Suprapubic skin (tissue), 3 donors: ENCODE results near the gene ETV2.
"Not testable (repeated sequence)": the region's sequence is repeated elsewhere in the genome, so short reads cannot be mapped to it uniquely, and the experiment has no call there.

Experiments
- CTCF ChIP-seq, 2 donors: fragments of 200-600 bp in 1 of 2; fragments of 450-650 bp in 1 of 2; sonication (generic) in 1 of 2; IDR thresholded peaks; one replicate each; pipeline ENCODE4 v1.5.1; 2016 to 2019; ENCODE audit warnings: antibody characterized with exemption in 2 of 2, mild to moderate bottlenecking in 1 of 2, moderate library complexity in 1 of 2
- POLR2A ChIP-seq, 2 donors: fragments of 450-650 bp; IDR thresholded peaks; one replicate each; pipeline ENCODE4 v1.6.1; 2017; ENCODE audit warnings: antibody characterized with exemption in 2 of 2, mild to moderate bottlenecking in 2 of 2, moderate library complexity in 2 of 2

- TF ChIP-seq CTCF, POLR2A (IDR thresholded peaks at IDR 0.05): not testable (repeated sequence)
These were observed 49.6 kb downstream of the ETV2 start for GRCh38 chr19:35691106-35691505.
